Endothelial cell (in vitro differentiated cells): ENCODE data around the gene EOLA1. TPM values are rescaled to one million over a fixed set of nuclear protein-coding genes. Genes with fewer than 3 reads are reported as not detected.
"Not testable (repeated sequence)": the region's sequence is repeated elsewhere in the genome, so short reads cannot be mapped to it uniquely, and the experiment has no call there.

ENCODE experiments used
- DNase-seq: peaks from one replicate; pipeline ENCODE4 v3.0.0; 2021; ENCODE audit warnings: low spot score
- H3K27ac Mint-ChIP-seq: one replicate; pipeline ENCODE4 v1.8.0; 2021; ENCODE audit warnings: mixed read lengths, inconsistent platforms; ENCODE audit not compliant: unreplicated experiment
- H3K27me3 Mint-ChIP-seq: one replicate; pipeline ENCODE4 v1.8.0; 2021; ENCODE audit warnings: mild to moderate bottlenecking, moderate library complexity, mixed read lengths, inconsistent platforms; ENCODE audit not compliant: unreplicated experiment
- H3K36me3 Mint-ChIP-seq: one replicate; pipeline ENCODE4 v1.8.0; 2021; ENCODE audit warnings: mild to moderate bottlenecking, low read depth, mixed read lengths, inconsistent platforms; ENCODE audit not compliant: unreplicated experiment
- H3K4me1 Mint-ChIP-seq: one replicate; pipeline ENCODE4 v1.8.0; 2021; ENCODE audit warnings: mild to moderate bottlenecking, mixed read lengths, inconsistent platforms; ENCODE audit not compliant: unreplicated experiment
- H3K4me3 Mint-ChIP-seq: one replicate; pipeline ENCODE4 v1.8.0; 2021; ENCODE audit warnings: mild to moderate bottlenecking, mixed read lengths, inconsistent platforms; ENCODE audit not compliant: unreplicated experiment
- H3K9me3 Mint-ChIP-seq: one replicate; pipeline ENCODE4 v1.8.0; 2021; ENCODE audit warnings: mixed read lengths, inconsistent platforms; ENCODE audit not compliant: unreplicated experiment
- total RNA-seq: library from RNA; stranded (reverse); fragmentation: NEBNext Ultra II Directional; extraction: Animal tissue kit (Norgen Biotek cat#: 25700); gene quantifications from one replicate; pipeline ENCODE4 v1.2.1, GENCODE V29; 2021; ENCODE audit not compliant: unreplicated experiment
- TF ChIP-seq, protein P1 (sequence below): fragments of 200-600 bp; sonication (generic); IDR thresholded peaks from one replicate; pipeline ENCODE4 v1.5.0; 2021; ENCODE audit warnings: antibody characterized with exemption; ENCODE audit not compliant: unreplicated experiment

The EOLA1 gene
- total RNA-seq, 1 donor from 2014 or later: 57.4 TPM

DNA sequence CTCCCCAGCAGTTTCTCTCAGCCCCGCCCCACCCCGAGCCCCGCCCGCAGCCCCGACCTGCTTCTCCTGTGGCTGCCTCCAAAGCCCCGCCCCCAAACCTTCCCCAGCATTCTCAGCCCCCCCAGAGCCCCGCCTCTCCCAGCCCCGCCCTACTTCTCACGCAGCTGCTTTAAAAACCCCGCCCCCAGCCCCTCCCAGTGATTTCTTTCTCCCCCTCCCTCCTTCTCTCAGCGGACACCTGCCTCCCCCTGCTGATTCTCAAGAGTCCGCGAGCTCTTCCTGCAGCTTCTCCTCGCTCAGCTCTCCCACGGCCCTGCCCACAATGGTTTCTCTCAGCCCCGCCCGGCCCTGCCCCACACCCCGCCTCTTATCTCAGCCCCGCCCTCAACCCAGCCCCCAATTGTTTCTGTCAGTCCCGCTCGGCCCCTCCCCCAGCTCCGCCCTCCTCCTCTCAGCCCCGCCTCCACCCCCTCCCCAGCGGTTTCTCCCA, 636 bp upstream of the EOLA1 start:
- Mint-ChIP-seq H3K27me3 (peaks cover 13% of the 10 kb centered on the region), H3K4me3 (no peak overlapping the region), H3K36me3 (peaks cover 8% of the 10 kb centered on the region), H3K4me1 (peaks cover 24% of the 10 kb centered on the region), H3K9me3 (no peaks in the 10 kb centered on the region), H3K27ac (no peak overlapping the region)
- peak; percentile 82 for DNase-seq
- TF ChIP-seq, protein P1, sequence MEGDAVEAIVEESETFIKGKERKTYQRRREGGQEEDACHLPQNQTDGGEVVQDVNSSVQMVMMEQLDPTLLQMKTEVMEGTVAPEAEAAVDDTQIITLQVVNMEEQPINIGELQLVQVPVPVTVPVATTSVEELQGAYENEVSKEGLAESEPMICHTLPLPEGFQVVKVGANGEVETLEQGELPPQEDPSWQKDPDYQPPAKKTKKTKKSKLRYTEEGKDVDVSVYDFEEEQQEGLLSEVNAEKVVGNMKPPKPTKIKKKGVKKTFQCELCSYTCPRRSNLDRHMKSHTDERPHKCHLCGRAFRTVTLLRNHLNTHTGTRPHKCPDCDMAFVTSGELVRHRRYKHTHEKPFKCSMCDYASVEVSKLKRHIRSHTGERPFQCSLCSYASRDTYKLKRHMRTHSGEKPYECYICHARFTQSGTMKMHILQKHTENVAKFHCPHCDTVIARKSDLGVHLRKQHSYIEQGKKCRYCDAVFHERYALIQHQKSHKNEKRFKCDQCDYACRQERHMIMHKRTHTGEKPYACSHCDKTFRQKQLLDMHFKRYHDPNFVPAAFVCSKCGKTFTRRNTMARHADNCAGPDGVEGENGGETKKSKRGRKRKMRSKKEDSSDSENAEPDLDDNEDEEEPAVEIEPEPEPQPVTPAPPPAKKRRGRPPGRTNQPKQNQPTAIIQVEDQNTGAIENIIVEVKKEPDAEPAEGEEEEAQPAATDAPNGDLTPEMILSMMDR: no peak

- Mint-ChIP-seq H3K9me3 (no peaks in the 10 kb centered on the region), H3K36me3 (peaks cover 3% of the 10 kb centered on the region), H3K27ac (peak overlapping the region; percentile 95), H3K27me3 (peaks cover 9% of the 10 kb centered on the region), H3K4me3 (peak overlapping the region; percentile 91), H3K4me1 (peaks cover 17% of the 10 kb centered on the region)
- TF ChIP-seq, protein P1: no peak
- DNase-seq: no peak
Measured at GRCh38 chrX:149541521-149542047, 772 bp downstream of the EOLA1 start.

GRCh38 chrX:149545545-149546543, 5.0 kb downstream of the EOLA1 start:
- peaks cover 14% of the 10 kb centered on the region for H3K4me1 Mint-ChIP-seq
- TF ChIP-seq, protein P1: peak; percentile 11
- H3K4me3 Mint-ChIP-seq, H3K27me3 Mint-ChIP-seq, H3K9me3 Mint-ChIP-seq, H3K36me3 Mint-ChIP-seq: not testable (repeated sequence)
- peak; percentile 54 for DNase-seq
- H3K27ac Mint-ChIP-seq: peak overlapping the region; percentile 42

DNA sequence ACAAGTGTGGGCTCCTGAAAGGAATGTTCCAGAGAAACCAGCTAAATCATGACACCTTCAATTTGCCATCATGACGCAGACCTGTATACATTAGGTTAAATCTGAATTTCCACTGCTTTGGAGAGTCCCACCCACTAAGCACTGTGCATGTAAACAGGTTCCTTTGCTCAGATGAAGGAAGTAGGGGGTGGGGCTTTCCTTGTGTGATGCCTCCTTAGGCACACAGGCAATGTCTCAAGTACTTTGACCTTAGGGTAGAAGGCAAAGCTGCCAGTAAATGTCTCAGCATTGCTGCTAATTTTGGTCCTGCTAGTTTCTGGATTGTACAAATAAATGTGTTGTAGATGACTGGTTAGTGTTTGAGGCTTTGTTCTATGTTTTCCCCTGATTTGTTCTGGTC, 6.2 kb downstream of the EOLA1 start:
- H3K4me1 Mint-ChIP-seq, H3K27ac Mint-ChIP-seq, H3K9me3 Mint-ChIP-seq, H3K36me3 Mint-ChIP-seq, DNase-seq, H3K4me3 Mint-ChIP-seq, H3K27me3 Mint-ChIP-seq: not testable (repeated sequence)

DNA sequence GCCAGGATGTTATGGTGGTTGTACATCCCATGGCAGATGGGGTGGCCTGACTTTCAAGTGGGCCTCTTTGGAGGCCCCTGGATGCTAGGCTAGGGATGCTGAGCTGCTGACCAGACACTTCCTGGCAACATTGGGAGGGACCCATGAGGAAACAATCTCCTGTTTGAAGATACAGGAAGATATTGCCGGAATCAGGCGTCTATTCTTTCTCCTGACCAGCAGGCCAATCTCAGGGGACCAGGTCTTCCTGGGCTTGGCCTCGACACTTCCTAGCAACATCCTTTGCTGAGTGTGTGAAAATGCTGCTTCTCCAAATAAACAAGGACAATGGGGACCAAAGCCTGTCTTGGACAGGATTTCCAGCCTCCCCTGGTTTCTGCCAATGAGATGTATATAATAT, 7.0 kb downstream of the EOLA1 start:
- not testable (repeated sequence) for H3K9me3 Mint-ChIP-seq, H3K4me1 Mint-ChIP-seq, DNase-seq, H3K27me3 Mint-ChIP-seq, H3K27ac Mint-ChIP-seq, H3K4me3 Mint-ChIP-seq, H3K36me3 Mint-ChIP-seq

GRCh38 chrX:149549701-149550100, 8.9 kb downstream of the EOLA1 start, which contains the start of gene HSFX3:
Gene HSFX3 (minus strand): TSS chrX:149549924. CDS start chrX:149549852, 72 bp downstream.
- H3K36me3 Mint-ChIP-seq, DNase-seq, H3K9me3 Mint-ChIP-seq, H3K27ac Mint-ChIP-seq, H3K27me3 Mint-ChIP-seq, H3K4me3 Mint-ChIP-seq, H3K4me1 Mint-ChIP-seq: not testable (repeated sequence)

- not testable (repeated sequence) for H3K27ac Mint-ChIP-seq, DNase-seq, H3K27me3 Mint-ChIP-seq, H3K4me3 Mint-ChIP-seq, H3K36me3 Mint-ChIP-seq, H3K4me1 Mint-ChIP-seq, H3K9me3 Mint-ChIP-seq
Measured at GRCh38 chrX:149550454-149550853, 9.6 kb downstream of the EOLA1 start.

GRCh38 chrX:149551245-149551938, 10.6 kb downstream of the EOLA1 start:
- not testable (repeated sequence) for H3K36me3 Mint-ChIP-seq

GRCh38 chrX:149551939-149552248, 11.1 kb downstream of the EOLA1 start:
- not testable (repeated sequence) for H3K9me3 Mint-ChIP-seq, H3K36me3 Mint-ChIP-seq, H3K4me1 Mint-ChIP-seq, DNase-seq, H3K27ac Mint-ChIP-seq, H3K4me3 Mint-ChIP-seq, H3K27me3 Mint-ChIP-seq

More at GRCh38 chrX:149551245-149551938, 10.6 kb downstream of the EOLA1 start:
- not testable (repeated sequence) for H3K4me1 Mint-ChIP-seq, H3K4me3 Mint-ChIP-seq, H3K27ac Mint-ChIP-seq, H3K27me3 Mint-ChIP-seq, H3K9me3 Mint-ChIP-seq, DNase-seq
